WERI-Rb-1 (cell line): ENCODE measurements around the gene OTOA.
A peak's percentile ranks its signal among the peaks of the same experiment; 100 is the strongest.
"Not testable (repeated sequence)": the region's sequence is repeated elsewhere in the genome, so short reads cannot be mapped to it uniquely, and the experiment has no call there.

Experiments used
- DNase-seq: peaks from one replicate; pipeline ENCODE4 v3.0.0-alpha.2; 2020
- H3K27ac ChIP-seq: fragments of 250-450 bp; sonication (Bioruptor Pico); 2 replicates; pipeline ENCODE4 v1.5.1; 2020; ENCODE audit warnings: mild to moderate bottlenecking, moderate library complexity
- H3K27me3 ChIP-seq: fragments of 250-450 bp; sonication (Bioruptor Pico); 2 replicates; pipeline ENCODE4 v1.5.1; 2021; ENCODE audit warnings: mild to moderate bottlenecking, low read depth, moderate library complexity; ENCODE audit not compliant: insufficient read depth, severe bottlenecking
- H3K36me3 ChIP-seq: fragments of 250-450 bp; sonication (Bioruptor Pico); 2 replicates; pipeline ENCODE4 v1.5.1; 2020; ENCODE audit warnings: mild to moderate bottlenecking, moderate library complexity
- H3K4me3 ChIP-seq: 2 replicates; pipeline ENCODE4 v1.5.1; 2011; ENCODE audit warnings: low read depth, mild to moderate bottlenecking, control low read depth, low read length
- H3K9me3 ChIP-seq: fragments of 250-450 bp; sonication (Bioruptor Pico); 2 replicates; pipeline ENCODE4 v1.5.1; 2021; ENCODE audit warnings: mild to moderate bottlenecking, moderate library complexity; ENCODE audit not compliant: severe bottlenecking
- CTCF ChIP-seq: IDR thresholded peaks from 2 replicates; pipeline ENCODE4 v1.5.1; 2011; ENCODE audit warnings: low read depth, mild to moderate bottlenecking, control low read depth, inconsistent platforms, low read length

The OTOA gene

GRCh38 chr16:21646721-21647561 lies 16.8 kb upstream of the OTOA start:
- DNase-seq = no peak
- TF ChIP-seq CTCF = no peak
- Histone ChIP-seq H3K27me3 (no peaks in the 10 kb centered on the region), H3K27ac (no peak overlapping the region), H3K4me3 (no peak overlapping the region), H3K9me3 (no peaks in the 10 kb centered on the region), H3K36me3 (peaks cover 6% of the 10 kb centered on the region)

GRCh38 chr16:21647562-21648164 lies 16.1 kb upstream of the OTOA start:
- Histone ChIP-seq H3K4me3 (no peak overlapping the region), H3K27ac (peak overlapping the region; percentile 19), H3K9me3 (no peaks in the 10 kb centered on the region), H3K27me3 (no peaks in the 10 kb centered on the region), H3K36me3 (peaks cover 6% of the 10 kb centered on the region)
- no peak for DNase-seq
- TF ChIP-seq CTCF = no peak

- not testable (repeated sequence) for H3K27ac ChIP-seq, H3K9me3 ChIP-seq, H3K27me3 ChIP-seq, H3K36me3 ChIP-seq, DNase-seq, H3K4me3 ChIP-seq
Measured at GRCh38 chr16:21649826-21650406, 13.9 kb upstream of the OTOA start.

- no peak for DNase-seq
- H3K27me3 ChIP-seq = no peaks in the 10 kb centered on the region
- TF ChIP-seq CTCF = no peak
- peaks cover 6% of the 10 kb centered on the region for H3K36me3 ChIP-seq
- no peak overlapping the region for H3K4me3 ChIP-seq
- no peaks in the 10 kb centered on the region for H3K9me3 ChIP-seq
- H3K27ac ChIP-seq = no peak overlapping the region
Measured at GRCh38 chr16:21650521-21650920, 13.2 kb upstream of the OTOA start.

- no peak overlapping the region for H3K27ac ChIP-seq
- H3K36me3 ChIP-seq = peaks cover 10% of the 10 kb centered on the region
- H3K9me3 ChIP-seq = no peaks in the 10 kb centered on the region
- no peak overlapping the region for H3K4me3 ChIP-seq
- no peak for DNase-seq
- no peak for TF ChIP-seq CTCF
- H3K27me3 ChIP-seq = no peaks in the 10 kb centered on the region
Measured at GRCh38 chr16:21651515-21651914, 12.3 kb upstream of the OTOA start.

- no peak for DNase-seq
- H3K4me3 ChIP-seq = no peak within 1 kb of the TSS
- TF ChIP-seq CTCF = no peak
- no peaks in the 10 kb centered on the region for H3K9me3 ChIP-seq
- peaks cover 9% of the 10 kb centered on the region for H3K36me3 ChIP-seq
- no peak within 1 kb of the TSS for H3K27ac ChIP-seq
- no peaks in the 10 kb centered on the region for H3K27me3 ChIP-seq
Measured at GRCh38 chr16:21652453-21652852, 11.3 kb upstream of the OTOA start, which contains the start of gene IGSF6. Gene IGSF6 (minus strand): TSS chr16:21652608. CDS start chr16:21652598, 10 bp downstream.
